BLaER1 (cell line): ENCODE measurements around the gene DCAF7.

ENCODE experiments used
- H3K27ac ChIP-seq: shearing (Covaris generic); formaldehyde crosslinking; 2 replicates; pipeline ENCODE4 v1.8.1; 2022
- H3K27me3 ChIP-seq: shearing (Covaris generic); formaldehyde crosslinking; 2 replicates; pipeline ENCODE4 v1.8.1; 2022
- H3K36me3 ChIP-seq: shearing (Covaris generic); formaldehyde crosslinking; 2 replicates; pipeline ENCODE4 v1.8.1; 2022
- H3K4me1 ChIP-seq: shearing (Covaris generic); formaldehyde crosslinking; 2 replicates; pipeline ENCODE4 v1.8.1; 2022
- H3K4me2 ChIP-seq: shearing (Covaris generic); formaldehyde crosslinking; 2 replicates; pipeline ENCODE4 v1.8.1; 2022
- H3K4me3 ChIP-seq: shearing (Covaris generic); formaldehyde crosslinking; 2 replicates; pipeline ENCODE4 v1.8.1; 2022
- H3K9ac ChIP-seq: shearing (Covaris generic); formaldehyde crosslinking; 2 replicates; pipeline ENCODE4 v1.8.1; 2022
- H3K9me3 ChIP-seq: shearing (Covaris generic); formaldehyde crosslinking; 2 replicates; pipeline ENCODE4 v1.8.1; 2022
- H4K20me1 ChIP-seq: shearing (Covaris generic); formaldehyde crosslinking; 2 replicates; pipeline ENCODE4 v1.8.1; 2022
- Cebpa-rat ChIP-seq: shearing (Covaris generic); IDR thresholded peaks from 2 replicates; pipeline ENCODE4 v1.8.1; 2022

Gene DCAF7

GRCh38 chr17:63524051-63524450, 26.2 kb upstream of the DCAF7 start:
- H3K9ac ChIP-seq: no peak overlapping the region
- H3K27me3 ChIP-seq: no peaks in the 10 kb centered on the region
- TF ChIP-seq Cebpa-rat: no peak
- H3K9me3 ChIP-seq: no peaks in the 10 kb centered on the region
- no peaks in the 10 kb centered on the region for H3K4me1 ChIP-seq
- peaks cover 49% of the 10 kb centered on the region; the same call in 1 of the 2 replicates for H4K20me1 ChIP-seq
- no peak overlapping the region for H3K27ac ChIP-seq
- no peak overlapping the region for H3K4me2 ChIP-seq
- H3K36me3 ChIP-seq: no peaks in the 10 kb centered on the region
- H3K4me3 ChIP-seq: no peak overlapping the region

GRCh38 chr17:63525190-63525946, 24.9 kb upstream of the DCAF7 start:
- Histone ChIP-seq H3K9ac (no peak overlapping the region), H3K27ac (no peak overlapping the region), H3K27me3 (no peaks in the 10 kb centered on the region)

DNA sequence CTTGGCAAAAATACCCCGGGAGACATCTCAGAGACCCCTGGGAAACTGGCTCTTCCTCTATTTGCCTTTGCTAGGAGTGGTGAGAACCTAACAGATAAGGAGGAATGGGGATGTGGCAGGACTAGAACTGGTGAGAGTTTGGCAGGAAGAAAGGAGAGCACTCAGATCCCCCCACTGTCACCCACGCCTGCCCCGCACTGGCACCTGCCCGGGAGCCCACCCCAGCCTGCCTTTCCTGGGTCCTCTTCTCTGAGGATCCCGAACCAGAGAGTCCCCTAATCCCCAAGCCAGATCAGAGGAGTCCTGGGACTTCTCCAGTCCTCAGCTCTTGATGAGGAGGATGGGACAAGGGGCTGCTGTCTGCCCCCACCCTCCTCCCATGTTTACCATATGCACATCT, 23.4 kb upstream of the DCAF7 start:
- H3K9ac ChIP-seq: no peak overlapping the region
- peaks cover 39% of the 10 kb centered on the region; the same call in 1 of the 2 replicates for H4K20me1 ChIP-seq
- H3K4me3 ChIP-seq: no peak overlapping the region
- no peaks in the 10 kb centered on the region for H3K9me3 ChIP-seq
- no peaks in the 10 kb centered on the region for H3K27me3 ChIP-seq
- no peak overlapping the region for H3K27ac ChIP-seq
- no peaks in the 10 kb centered on the region for H3K4me1 ChIP-seq
- no peak for TF ChIP-seq Cebpa-rat
- H3K36me3 ChIP-seq: no peaks in the 10 kb centered on the region
- H3K4me2 ChIP-seq: no peak overlapping the region

More at GRCh38 chr17:63525190-63525946, 24.9 kb upstream of the DCAF7 start:
- Histone ChIP-seq H3K4me2 (no peak overlapping the region), H3K4me3 (no peak overlapping the region), H4K20me1 (peaks cover 49% of the 10 kb centered on the region; the same call in 1 of the 2 replicates), H3K4me1 (no peaks in the 10 kb centered on the region), H3K36me3 (no peaks in the 10 kb centered on the region), H3K9me3 (no peaks in the 10 kb centered on the region)
- no peak for TF ChIP-seq Cebpa-rat

GRCh38 chr17:63528183-63528582, 22.1 kb upstream of the DCAF7 start:
- no peak overlapping the region for H3K4me2 ChIP-seq
- no peak for TF ChIP-seq Cebpa-rat
- no peak overlapping the region for H3K27ac ChIP-seq
- no peaks in the 10 kb centered on the region for H3K27me3 ChIP-seq
- no peaks in the 10 kb centered on the region for H3K9me3 ChIP-seq
- no peak overlapping the region for H3K9ac ChIP-seq
- no peak overlapping the region for H3K4me3 ChIP-seq
- no peaks in the 10 kb centered on the region for H3K4me1 ChIP-seq
- H4K20me1 ChIP-seq: peaks cover 30% of the 10 kb centered on the region; the same call in 1 of the 2 replicates
- no peaks in the 10 kb centered on the region for H3K36me3 ChIP-seq

GRCh38 chr17:63529711-63530556, 20.3 kb upstream of the DCAF7 start:
- no peak for TF ChIP-seq Cebpa-rat
- Histone ChIP-seq H3K9me3 (no peaks in the 10 kb centered on the region), H3K27ac (no peak overlapping the region), H3K36me3 (no peaks in the 10 kb centered on the region), H4K20me1 (peaks cover 13% of the 10 kb centered on the region; the same call in 1 of the 2 replicates), H3K4me2 (no peak overlapping the region), H3K4me3 (no peak overlapping the region), H3K27me3 (no peaks in the 10 kb centered on the region), H3K9ac (no peak overlapping the region), H3K4me1 (no peaks in the 10 kb centered on the region)

DNA sequence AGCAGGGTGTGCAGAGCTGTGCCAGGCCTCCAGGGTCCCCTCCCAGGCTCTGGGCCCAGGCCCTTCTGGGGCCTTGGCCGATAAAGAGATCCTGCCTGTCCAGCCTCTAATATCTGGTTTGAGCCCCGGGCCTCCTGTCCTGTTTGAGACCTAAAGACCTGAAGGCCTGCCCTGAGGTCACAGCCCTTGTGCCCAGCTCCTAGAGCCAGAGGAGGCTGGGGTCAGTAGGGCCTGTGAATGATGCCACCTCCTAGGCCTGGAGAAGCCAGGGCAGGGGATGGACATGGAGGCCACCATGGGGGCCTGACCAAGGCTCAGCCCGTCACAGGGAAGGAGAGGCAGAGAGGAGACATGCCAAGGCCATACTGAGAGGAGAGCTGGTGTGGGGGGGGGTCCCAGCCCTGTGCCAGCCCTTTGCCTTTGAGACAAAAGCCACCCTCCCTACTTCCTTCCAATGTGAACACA, 19.7 kb upstream of the DCAF7 start:
- Histone ChIP-seq H3K4me1 (0 out of 2 replicates have a peak, but pooled peaks cover 6% of the 10 kb centered on the region), H3K9me3 (no peaks in the 10 kb centered on the region), H3K9ac (no peak overlapping the region), H3K27ac (no peak overlapping the region), H3K4me3 (no peak overlapping the region), H3K4me2 (no peak overlapping the region), H3K27me3 (no peaks in the 10 kb centered on the region), H4K20me1 (peaks cover 6% of the 10 kb centered on the region; the same call in 1 of the 2 replicates), H3K36me3 (no peaks in the 10 kb centered on the region)
- no peak for TF ChIP-seq Cebpa-rat

- Histone ChIP-seq H3K36me3 (no peaks in the 10 kb centered on the region), H4K20me1 (peaks cover 5% of the 10 kb centered on the region; the same call in 1 of the 2 replicates), H3K27me3 (no peaks in the 10 kb centered on the region), H3K9ac (no peak overlapping the region), H3K4me3 (no peak overlapping the region), H3K9me3 (no peaks in the 10 kb centered on the region), H3K4me2 (no peak overlapping the region), H3K27ac (no peak overlapping the region), H3K4me1 (0 out of 2 replicates have a peak, but pooled peaks cover 6% of the 10 kb centered on the region)
- no peak for TF ChIP-seq Cebpa-rat
Measured at GRCh38 chr17:63531022-63531965, 19.0 kb upstream of the DCAF7 start.

GRCh38 chr17:63533433-63534077, 16.7 kb upstream of the DCAF7 start:
- TF ChIP-seq Cebpa-rat: no peak
- Histone ChIP-seq H4K20me1 (no peaks in the 10 kb centered on the region), H3K4me1 (0 out of 2 replicates have a peak, but pooled peaks cover 6% of the 10 kb centered on the region), H3K9ac (no peak overlapping the region), H3K36me3 (no peaks in the 10 kb centered on the region), H3K4me3 (no peak overlapping the region), H3K27me3 (peaks cover 10% of the 10 kb centered on the region), H3K9me3 (no peaks in the 10 kb centered on the region), H3K4me2 (no peak overlapping the region), H3K27ac (no peak overlapping the region)
